Cardiac septum (tissue), 1 donor: ENCODE data around the gene POM121L2. TPM values are rescaled to one million over a fixed set of nuclear protein-coding genes. Genes with fewer than 3 reads are reported as not detected.

Experiments
- DNase-seq: peaks from one replicate; pipeline ENCODE4 v3.0.0-alpha.2; 2020; ENCODE audit warnings: low spot score
- intact Hi-C: fragments of 100-400 bp; cut with DNase I; formaldehyde crosslinking; loops from one replicate; pipeline ENCODE4 v1.14.0; 2022
- total RNA-seq: library from RNA; stranded (reverse); fragmentation: NEBNext Ultra II Directional; extraction: Animal tissue kit (Norgen Biotek cat#: 25700); gene quantifications from one replicate; pipeline ENCODE4 v1.2.1, GENCODE V29; 2021
- donor health status: DM: no; HTN: no; CAD: no.

POM121L2 gene
- total RNA-seq, 1 donor from 2014 or later = not detected

GRCh38 chr6:27295301-27296079, 16.6 kb downstream of the POM121L2 start:
- DNase-seq = no peak
- intact Hi-C loops = no loop called here

DNA sequence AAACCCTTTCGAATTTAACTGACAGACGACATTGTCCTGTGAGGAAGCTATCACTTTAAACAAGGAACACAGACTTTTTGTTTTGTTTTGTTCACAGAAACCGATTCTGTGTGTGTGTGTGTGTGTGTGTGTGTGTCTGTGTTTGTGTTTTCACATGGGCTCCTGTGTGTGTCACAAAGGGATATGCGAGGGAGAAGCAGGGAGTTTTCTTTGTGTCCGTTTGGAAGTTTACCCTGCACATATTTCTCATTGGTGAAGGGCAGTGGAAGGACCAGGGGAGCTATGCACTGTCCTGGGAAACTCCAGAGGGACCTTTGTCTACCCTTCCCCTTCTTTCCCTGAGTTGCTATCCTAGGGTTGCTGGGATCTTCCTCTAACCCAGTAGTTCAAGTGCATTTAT, 17.7 kb downstream of the POM121L2 start:
- DNase-seq = no peak
- intact Hi-C loops = no loop called here

- intact Hi-C loops = no loop called here
- no peak for DNase-seq
These were observed 18.5 kb downstream of the POM121L2 start for GRCh38 chr6:27293436-27294098.

DNA sequence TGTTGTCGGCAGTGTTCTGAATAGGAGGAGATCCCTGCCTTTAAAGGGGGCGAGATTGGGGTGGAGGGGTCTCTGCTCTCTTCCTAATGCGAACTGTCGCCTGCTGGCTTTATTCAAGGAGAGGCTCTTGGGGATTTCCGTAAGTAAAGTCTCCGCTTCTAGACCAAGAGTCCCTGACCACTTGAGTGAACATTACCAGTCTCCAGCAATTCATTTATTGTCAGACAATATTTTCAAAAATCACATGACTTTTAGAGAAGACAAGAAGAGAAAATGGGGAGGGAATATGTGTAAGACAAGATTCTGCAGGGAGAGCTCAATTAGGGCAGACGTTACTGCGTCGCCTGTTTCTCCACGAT, 21.2 kb downstream of the POM121L2 start:
- DNase-seq = no peak
- intact Hi-C loops = no loop called here

DNA sequence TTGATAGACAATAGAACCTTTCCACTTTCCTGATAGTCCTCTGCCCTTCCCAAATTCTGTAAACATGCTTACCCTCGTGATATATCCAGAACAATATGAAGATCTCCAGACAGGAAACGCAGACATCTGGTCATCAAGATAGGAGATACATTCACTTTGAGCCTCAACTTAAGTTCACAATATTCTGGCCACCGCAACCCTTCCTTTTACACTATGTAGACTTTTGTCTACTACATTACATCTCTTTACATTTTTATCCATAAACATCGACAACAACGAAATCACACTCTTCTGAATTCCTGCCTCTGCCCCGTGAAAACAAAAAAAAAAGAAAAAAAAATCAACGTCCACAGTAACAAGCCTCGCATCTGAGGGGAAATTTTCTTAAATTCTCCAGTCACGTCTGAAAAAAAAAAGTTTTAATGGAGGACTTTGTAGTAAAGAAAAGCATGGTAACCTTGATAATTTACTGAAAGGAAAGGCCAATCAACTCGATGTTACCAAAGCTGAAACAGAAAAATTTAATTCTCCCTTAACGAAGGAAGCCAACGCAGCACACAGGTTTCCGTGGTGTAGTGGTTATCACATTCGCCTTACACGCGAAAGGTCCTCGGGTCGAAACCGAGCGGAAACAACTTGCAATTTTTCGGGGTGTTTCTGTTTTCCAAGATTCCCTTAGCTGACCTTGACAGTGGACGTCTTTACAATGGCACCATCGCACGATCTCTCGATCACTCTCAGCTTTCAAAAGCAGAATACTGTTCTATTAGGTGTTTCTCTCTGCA, 21.8 kb downstream of the POM121L2 start:
- DNase-seq = no peak
- intact Hi-C loops = no loop called here

DNA sequence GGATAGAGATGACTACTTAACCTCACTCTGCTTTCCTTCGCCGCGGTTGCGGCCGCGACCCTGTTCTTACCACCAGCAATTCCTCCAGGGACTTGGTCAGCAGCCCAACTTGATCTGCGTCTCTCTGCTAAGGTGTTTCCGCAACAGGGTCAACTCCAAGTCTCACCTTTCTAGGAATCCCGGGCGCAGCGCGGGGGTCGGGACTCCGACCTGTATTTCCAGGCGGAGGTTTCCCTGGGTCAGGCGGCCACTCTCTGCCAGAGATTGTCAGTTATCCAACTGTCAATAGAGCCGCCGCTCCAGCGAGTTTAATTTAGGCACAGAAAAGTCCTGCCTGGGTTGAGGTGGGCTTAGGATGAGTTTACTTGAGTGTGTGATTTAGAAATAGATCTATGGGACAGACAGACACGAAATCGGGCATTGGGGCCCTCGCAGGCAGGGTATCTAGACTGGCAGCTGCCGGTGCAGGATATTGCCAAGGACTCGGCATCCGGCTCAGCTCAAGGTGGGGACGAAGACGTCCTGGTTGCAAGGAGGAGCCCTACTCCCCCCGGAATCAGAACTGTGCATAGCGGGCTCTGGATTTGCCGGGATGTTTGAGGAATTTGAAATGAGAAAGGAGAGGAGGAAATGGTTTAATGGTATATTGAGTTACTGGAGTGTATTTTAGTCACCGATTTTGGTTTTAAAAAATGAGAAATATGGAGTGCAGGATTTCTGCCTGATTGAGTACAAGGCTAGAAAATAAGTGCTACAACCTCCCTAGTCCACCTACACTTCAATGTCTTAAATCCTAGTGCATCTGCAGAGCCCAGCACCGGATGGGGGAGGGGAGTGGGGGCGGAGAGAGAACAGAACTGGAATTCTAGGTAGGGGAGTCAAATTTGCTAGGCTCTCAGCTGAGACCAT, 23.7 kb downstream of the POM121L2 start:
- DNase-seq = no peak
- intact Hi-C loops = no loop called here

- DNase-seq = no peak
- intact Hi-C loops = no loop called here
These were observed 24.3 kb downstream of the POM121L2 start for GRCh38 chr6:27287751-27288135.

- no peak for DNase-seq
- intact Hi-C loops = no loop called here
These were observed 25.9 kb downstream of the POM121L2 start for GRCh38 chr6:27286141-27286540.

GRCh38 chr6:27283279-27283678, 28.8 kb downstream of the POM121L2 start:
- intact Hi-C loops = no loop called here
- DNase-seq = no peak

- no peak for DNase-seq
- intact Hi-C loops = no loop called here
These were observed 30.5 kb downstream of the POM121L2 start for GRCh38 chr6:27281569-27281968.

GRCh38 chr6:27281105-27281539, 31.0 kb downstream of the POM121L2 start:
- intact Hi-C loops = no loop called here
- no peak for DNase-seq

- DNase-seq = no peak
- intact Hi-C loops = no loop called here
These were observed 31.5 kb downstream of the POM121L2 start for GRCh38 chr6:27280540-27281000.

- intact Hi-C loops = no loop called here
- no peak for DNase-seq
These were observed 32.0 kb downstream of the POM121L2 start for GRCh38 chr6:27280064-27280539.

- DNase-seq = no peak
- intact Hi-C loops = no loop called here
These were observed 32.5 kb downstream of the POM121L2 start for GRCh38 chr6:27279513-27280063.

DNA sequence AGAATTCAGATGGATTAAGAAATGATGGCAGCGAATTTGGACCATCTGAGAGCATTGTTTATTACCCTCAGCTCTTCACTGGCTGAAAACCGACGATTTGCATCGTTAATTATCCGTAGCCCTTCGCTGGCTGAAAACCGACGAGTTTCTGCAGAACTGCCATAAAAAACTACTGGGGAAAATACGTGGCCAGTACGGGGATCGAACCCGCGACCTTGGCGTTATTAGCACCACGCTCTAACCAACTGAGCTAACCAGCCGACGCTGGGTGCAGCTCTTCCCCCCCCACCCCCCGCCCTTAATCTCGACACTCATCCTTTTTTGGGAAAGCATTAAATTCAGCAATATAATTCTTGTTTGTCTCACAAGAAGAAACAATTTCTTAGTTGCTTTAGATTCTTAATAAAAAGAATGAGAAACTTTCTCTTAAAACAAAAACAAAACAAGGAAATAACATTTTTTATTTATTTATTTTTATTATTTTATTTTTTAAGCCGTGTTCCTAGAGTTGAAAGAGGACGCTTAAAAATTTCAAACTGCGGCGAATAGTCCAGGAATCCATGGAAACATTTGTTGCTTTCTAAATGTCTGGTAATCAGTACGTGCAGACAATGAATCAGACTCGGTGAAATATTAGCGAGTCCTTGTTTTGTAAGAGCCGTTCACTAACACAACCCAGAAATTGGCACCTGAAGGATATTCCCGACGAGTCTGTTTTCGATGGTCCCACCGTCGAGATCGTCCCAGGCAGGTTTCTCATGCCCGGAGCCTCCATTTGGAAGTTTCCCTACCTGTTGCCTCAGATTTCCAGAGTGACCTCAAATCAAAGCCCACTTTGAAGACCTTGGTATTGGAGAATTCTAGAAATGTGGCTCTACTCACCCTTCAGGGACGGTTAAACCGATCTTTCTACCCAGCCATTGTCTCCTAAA, 36.8 kb downstream of the POM121L2 start:
- intact Hi-C loops = no loop called here
- DNase-seq = no peak

GRCh38 chr6:27273783-27274182, 38.3 kb downstream of the POM121L2 start:
- intact Hi-C loops = no loop called here

GRCh38 chr6:27268803-27269202, 43.3 kb downstream of the POM121L2 start:
- intact Hi-C loops = no loop called here
- DNase-seq = no peak

More at GRCh38 chr6:27273783-27274182, 38.3 kb downstream of the POM121L2 start:
- DNase-seq = no peak

GRCh38 chr6:27267857-27268434, 44.1 kb downstream of the POM121L2 start:
- intact Hi-C loops = no loop called here
- no peak for DNase-seq
